ENCODE data around the gene GABRG2.

The GABRG2 gene

DNA sequence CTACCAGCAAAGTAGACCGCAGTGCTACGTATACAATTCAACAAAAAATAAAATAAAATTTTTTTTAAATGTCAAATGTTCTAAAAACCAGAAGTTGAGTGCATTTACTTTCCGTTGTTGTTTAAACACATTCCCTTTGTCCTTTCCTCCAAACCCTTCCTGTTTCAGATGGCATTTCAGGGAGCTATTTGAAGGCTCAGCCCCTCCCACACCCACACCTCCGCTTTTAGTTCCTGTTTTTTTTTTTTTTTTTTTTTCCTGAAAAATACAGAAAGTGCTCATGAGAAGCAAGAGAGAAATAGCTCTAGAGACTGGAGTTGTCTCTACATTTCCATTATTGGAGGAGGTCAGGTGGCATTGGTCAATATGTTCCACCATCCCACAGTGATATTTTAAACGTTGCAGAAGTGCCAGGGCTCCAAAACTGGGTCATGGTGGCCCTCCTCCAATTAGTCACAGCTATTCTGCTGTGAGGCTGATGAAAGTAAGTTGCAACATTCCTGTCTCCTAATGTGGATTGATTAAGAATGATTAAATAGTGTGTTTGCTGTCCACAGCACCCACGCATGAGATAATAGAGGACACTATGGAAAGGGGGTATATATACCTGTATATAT lies 106.9 kb downstream of the GABRG2 start:
- no peak overlapping the region for H3K4me3 ChIP-seq (ENCODE audit: low read depth, low read length)
- TF ChIP-seq, protein P1, sequence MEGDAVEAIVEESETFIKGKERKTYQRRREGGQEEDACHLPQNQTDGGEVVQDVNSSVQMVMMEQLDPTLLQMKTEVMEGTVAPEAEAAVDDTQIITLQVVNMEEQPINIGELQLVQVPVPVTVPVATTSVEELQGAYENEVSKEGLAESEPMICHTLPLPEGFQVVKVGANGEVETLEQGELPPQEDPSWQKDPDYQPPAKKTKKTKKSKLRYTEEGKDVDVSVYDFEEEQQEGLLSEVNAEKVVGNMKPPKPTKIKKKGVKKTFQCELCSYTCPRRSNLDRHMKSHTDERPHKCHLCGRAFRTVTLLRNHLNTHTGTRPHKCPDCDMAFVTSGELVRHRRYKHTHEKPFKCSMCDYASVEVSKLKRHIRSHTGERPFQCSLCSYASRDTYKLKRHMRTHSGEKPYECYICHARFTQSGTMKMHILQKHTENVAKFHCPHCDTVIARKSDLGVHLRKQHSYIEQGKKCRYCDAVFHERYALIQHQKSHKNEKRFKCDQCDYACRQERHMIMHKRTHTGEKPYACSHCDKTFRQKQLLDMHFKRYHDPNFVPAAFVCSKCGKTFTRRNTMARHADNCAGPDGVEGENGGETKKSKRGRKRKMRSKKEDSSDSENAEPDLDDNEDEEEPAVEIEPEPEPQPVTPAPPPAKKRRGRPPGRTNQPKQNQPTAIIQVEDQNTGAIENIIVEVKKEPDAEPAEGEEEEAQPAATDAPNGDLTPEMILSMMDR (IDR thresholded peaks at IDR 0.05; ENCODE audit: borderline replicate concordance, insufficient read depth, low read depth, low read length): no peak

DNA sequence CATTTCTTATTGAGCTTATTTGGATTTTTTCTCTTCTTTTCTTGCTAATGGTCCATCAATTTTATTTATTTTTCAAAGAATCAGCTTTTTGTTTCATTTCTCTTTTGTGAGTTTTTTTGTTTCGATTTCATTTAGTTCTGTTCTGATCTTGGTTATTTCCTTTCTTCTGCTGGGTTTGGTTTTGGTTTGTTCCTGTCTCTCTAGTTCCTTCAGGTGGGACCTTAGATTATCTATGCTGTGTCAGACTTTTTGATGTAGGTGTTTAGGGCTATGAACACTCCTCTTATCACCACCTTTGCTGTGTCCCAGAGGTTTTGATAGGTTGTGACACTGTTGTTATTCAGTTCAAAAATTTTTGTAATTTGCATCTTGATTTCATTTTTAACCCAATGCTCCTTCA lies 119.8 kb downstream of the GABRG2 start:
- H3K4me3 ChIP-seq (ENCODE audit: low read depth, low read length): no peak overlapping the region
- TF ChIP-seq, protein P1 (IDR thresholded peaks at IDR 0.05; ENCODE audit: borderline replicate concordance, insufficient read depth, low read depth, low read length): no peak

DNA sequence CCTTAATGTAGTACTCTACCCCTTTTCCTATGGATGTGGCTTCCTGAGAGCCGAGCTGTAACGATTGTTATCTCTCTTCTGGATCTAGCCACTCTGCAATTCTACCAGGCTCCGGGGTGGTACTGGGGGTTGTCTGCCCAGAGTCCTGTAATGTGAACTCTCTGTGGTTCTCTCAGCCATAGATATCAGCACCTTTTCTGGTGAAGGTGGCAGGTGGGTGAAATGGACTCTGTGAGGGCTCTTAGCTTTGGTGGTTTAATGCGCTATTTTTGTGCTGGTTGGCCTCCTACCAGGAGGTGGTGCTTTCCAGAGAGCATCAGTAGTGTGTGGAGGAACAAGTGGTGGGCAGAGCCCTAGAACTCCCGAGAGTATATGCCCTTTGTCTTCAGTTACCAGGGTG lies 122.1 kb downstream of the GABRG2 start:
- no peak overlapping the region for H3K4me3 ChIP-seq (ENCODE audit: low read depth, low read length)
- TF ChIP-seq, protein P1 (IDR thresholded peaks at IDR 0.05; ENCODE audit: borderline replicate concordance, insufficient read depth, low read depth, low read length): no peak

DNA sequence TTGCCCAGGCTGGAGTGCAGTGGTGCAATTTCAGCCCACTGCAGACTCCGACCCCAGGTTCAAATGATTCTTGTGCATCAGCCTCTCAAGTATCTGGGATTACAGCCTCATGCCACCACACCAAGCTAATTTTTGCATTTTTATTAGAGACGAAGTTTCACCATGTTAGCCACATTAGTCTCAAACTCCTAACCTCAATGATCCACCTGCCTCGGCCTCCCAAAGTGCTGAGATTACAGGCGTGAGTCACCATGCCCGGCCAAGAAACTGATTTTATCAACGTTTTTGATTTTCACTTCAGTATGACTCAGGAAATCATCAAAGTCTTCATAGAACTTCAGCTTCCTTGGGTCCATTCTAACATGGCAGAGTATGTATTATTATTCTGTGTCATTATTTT lies 125.4 kb downstream of the GABRG2 start:
- TF ChIP-seq, protein P1 (IDR thresholded peaks at IDR 0.05; ENCODE audit: borderline replicate concordance, insufficient read depth, low read depth, low read length): no peak
- H3K4me3 ChIP-seq (ENCODE audit: low read depth, low read length): no peak overlapping the region

DNA sequence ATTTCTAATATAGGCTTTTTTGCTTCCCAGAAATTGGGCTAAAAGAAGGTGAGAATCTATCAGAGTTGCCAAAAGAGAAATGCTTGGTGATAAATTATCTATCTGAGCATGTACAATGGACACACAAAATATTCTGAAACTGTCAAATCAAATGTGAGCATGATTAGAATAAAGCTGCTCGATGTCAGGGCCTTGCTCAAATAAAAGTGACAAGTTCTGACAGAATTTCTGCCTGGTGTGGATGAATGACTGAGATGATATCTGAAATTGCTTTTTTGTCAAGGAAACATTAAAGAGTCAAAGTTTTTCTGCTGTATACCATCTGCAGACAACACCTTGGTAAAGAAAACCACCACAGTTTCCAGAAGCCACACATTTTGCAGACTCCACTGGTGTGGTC lies 128.8 kb downstream of the GABRG2 start:
- H3K4me3 ChIP-seq (ENCODE audit: low read depth, low read length): no peak overlapping the region
- TF ChIP-seq, protein P1 (IDR thresholded peaks at IDR 0.05; ENCODE audit: borderline replicate concordance, insufficient read depth, low read depth, low read length): no peak

DNA sequence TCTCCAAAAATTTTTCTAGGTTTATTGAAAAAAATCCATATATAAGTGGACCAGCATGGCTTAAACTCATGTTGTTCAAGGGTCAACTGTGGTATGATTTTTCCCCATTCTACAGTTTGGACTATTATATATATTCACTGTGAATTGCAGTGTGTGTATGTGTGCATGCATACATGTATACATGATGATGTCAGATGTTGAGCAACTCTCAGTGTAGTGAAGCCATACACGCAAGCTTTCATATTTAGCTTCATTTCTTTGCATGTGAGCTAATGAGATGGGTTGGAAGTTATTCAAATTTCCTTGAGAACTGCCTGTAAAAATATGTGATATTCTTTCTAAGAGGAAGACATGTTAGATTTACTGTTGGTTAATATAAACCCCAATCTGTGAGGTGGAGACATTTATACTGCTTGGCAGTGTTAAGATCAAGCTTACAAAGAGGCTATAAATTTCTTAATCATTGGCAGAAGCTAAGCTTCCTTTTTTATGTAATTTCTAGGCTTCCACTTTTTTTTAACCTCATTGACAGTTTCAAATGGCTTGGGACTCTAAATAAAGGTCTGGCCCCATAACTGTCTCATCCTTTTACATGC lies 134.8 kb downstream of the GABRG2 start:
- no peak overlapping the region for H3K4me3 ChIP-seq (ENCODE audit: low read depth, low read length)
- TF ChIP-seq, protein P1 (IDR thresholded peaks at IDR 0.05; ENCODE audit: borderline replicate concordance, insufficient read depth, low read depth, low read length): no peak

All from GM12875 (cell line).